Measurements from ENCODE around the gene FAM107B. TPM values are rescaled to one million over a fixed set of nuclear protein-coding genes. Genes with fewer than 3 reads are reported as not detected.

FAM107B gene
- total and polyA plus RNA-seq, 2 of the 13 experiments (the other 11 are each of a cell fraction or from before 2014, with no cell fraction given) = 15.7 to 24.8 TPM

- peaks cover 9% of the 10 kb centered on the region for H3K4me1 ChIP-seq (ENCODE audit: insufficient read depth, low read length)
- no peak overlapping the region for H3K9ac ChIP-seq (ENCODE audit: insufficient read depth, low read depth, low read length)
- ATAC-seq (no peak), DNase-seq (ENCODE audit: low spot score) (no peak), FAIRE-seq (no peak)
- no peaks in the 10 kb centered on the region for H3K9me3 ChIP-seq (ENCODE audit: low read length)
- no peak for TF ChIP-seq CBFB (CRISPR knock-in tag; IDR thresholded peaks at IDR 0.05)
- no peak for TF ChIP-seq ZHX2 (IDR thresholded peaks at IDR 0.05; ENCODE audit: low read depth)
- TF ChIP-seq ZHX2 (CRISPR knock-in tag; IDR thresholded peaks at IDR 0.05; ENCODE audit: borderline replicate concordance) = no peak
- no peak for TF ChIP-seq RFX1 (IDR thresholded peaks at IDR 0.05)
- no peak for TF ChIP-seq ZNF446 (CRISPR knock-in tag; IDR thresholded peaks at IDR 0.05)
- BruUV-seq (replicated peaks) = no TSS peak
- POLR2A ChIA-PET = no interaction called here
- peaks cover 0 to 8% of the 10 kb centered on the region in 2 experiments; a peak in 2 of 5 replicates for H3K27me3 ChIP-seq (ENCODE audit: control insufficient read depth in 1 of 2, insufficient read depth in 2 of 2, low read length in 2 of 2)
- H4K20me1 ChIP-seq (ENCODE audit: insufficient read depth, low read length) = no peaks in the 10 kb centered on the region
- no peak overlapping the region for H3K4me2 ChIP-seq (ENCODE audit: low read depth, low read length)
- in situ Hi-C loops (cut with HindIII; ENCODE audit: extremely low pct_ligation_motif_present, low pct_unique_long_range_greater_than_20kb) = no loop called here
- intact Hi-C loops (cut with micrococcal nuclease; ENCODE audit: unreplicated experiment) = no loop called here
- no peaks in the 10 kb centered on the region for H3K36me3 ChIP-seq (replicated peaks in 1 of 2; ENCODE audit: control insufficient read depth in 1 of 2, insufficient read depth in 2 of 2, low read length in 2 of 2)
- H2AFZ ChIP-seq (ENCODE audit: low read length) = no peak overlapping the region
- no peak overlapping the region for H3K4me3 ChIP-seq (replicated peaks in 1 of 3; ENCODE audit: insufficient read depth in 1 of 3, low read depth in 2 of 3, low read length in 3 of 3)
- 35% methylated on average over 6 of the region's 6 CpGs for WGBS (ENCODE audit: low lambda C conversion rate)
- no peak overlapping the region for H3K27ac ChIP-seq (ENCODE audit: extremely low read length, insufficient read depth, low read length)
- H3K79me2 ChIP-seq (ENCODE audit: insufficient read depth, low read length) = no peaks in the 10 kb centered on the region
- CTCF ChIA-PET (ENCODE audit: low intra/inter-chr PET ratio, low total read pairs) = no interaction called here
Measured at GRCh38 chr10:14779001-14779651, 4.4 kb upstream of the FAM107B start.
